ENCODE data around the gene NFIB.

GRCh38 chr9:14249527-14249926, 64.4 kb downstream of the NFIB start:
- TF ChIP-seq POLR2A (IDR thresholded peaks at IDR 0.05; ENCODE audit: low read depth, low read length) = no peak
- TF ChIP-seq POLR2AphosphoS5 (IDR thresholded peaks at IDR 0.05; ENCODE audit: low read depth, low read length) = no peak
